ENCODE measurements around the gene RARG. TPM values are rescaled to one million over a fixed set of nuclear protein-coding genes. Genes with fewer than 3 reads are reported as not detected.
A peak's percentile ranks its signal among the peaks of the same experiment; 100 is the strongest.

The RARG gene
- total and polyA plus RNA-seq, 2 of the 4 experiments (the other 2 are of a cell fraction) = 7.9 to 30.9 TPM

DNA sequence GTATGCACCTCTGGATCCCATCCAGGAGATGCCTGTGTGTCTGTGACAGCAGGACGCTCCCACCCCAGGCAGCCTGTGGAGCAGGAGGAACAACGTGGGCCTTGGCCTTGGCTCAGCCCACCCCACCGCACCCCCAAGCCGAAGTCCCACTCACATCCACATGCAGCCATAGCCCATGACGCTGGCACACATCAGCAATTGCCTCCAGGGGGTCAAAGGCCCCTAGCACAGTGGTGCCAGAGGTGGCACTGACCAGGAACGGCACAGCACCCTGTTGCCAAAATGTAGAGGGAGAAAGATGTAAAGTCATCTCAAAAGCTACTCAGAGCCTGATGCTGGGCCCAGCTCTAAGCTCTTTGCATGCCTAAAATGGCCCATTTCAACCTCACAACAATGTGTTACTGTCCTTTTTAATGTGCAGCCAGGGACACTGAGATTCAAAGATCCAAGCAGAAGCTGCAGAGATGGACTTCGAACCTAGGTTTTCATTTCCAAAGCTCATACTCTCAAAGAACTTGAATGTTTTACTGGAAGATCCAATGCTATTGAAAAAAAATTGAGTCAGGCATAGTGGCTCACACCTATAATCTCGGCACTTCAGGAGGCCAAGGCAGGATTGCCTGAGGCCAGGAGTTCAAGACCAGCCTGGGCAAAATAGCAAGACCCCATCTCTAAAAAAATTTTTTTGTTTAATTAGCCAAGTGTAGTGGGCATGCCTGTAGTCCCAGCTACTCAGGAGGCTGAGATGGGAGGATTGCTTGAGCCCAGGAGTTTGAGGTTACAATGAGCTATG is 70.7 kb downstream of the RARG start:
- Histone ChIP-seq H3K9me1 (ENCODE audit: insufficient read depth, low read length) (no peaks in the 10 kb centered on the region), H2BK20ac (ENCODE audit: low read depth, low read length) (no peak overlapping the region), H3K4me2 (ENCODE audit: low read depth, low read length) (no peak overlapping the region), H3K4ac (ENCODE audit: low read depth, low read length) (no peak overlapping the region), H3K27me3 (ENCODE audit: control insufficient read depth, insufficient read depth, low read length) (no peaks in the 10 kb centered on the region), H3K27ac (ENCODE audit: insufficient read depth, low read length) (no peak overlapping the region), H3K9me3 (ENCODE audit: control insufficient read depth, insufficient read depth, low read length) (no peaks in the 10 kb centered on the region), H3K23ac (ENCODE audit: low read depth, low read length) (no peak overlapping the region), H4K8ac (ENCODE audit: low read depth in 2 of 2, low read length in 2 of 2) (no peak overlapping the region), H4K91ac (ENCODE audit: insufficient read depth, low read depth, low read length) (no peak overlapping the region), H3K14ac (replicated peaks; ENCODE audit: low read depth, low read length) (no peak overlapping the region), H4K20me1 (ENCODE audit: insufficient read depth, low read length) (no peaks in the 10 kb centered on the region), H2BK15ac (ENCODE audit: low read depth, low read length) (no peak overlapping the region), H3K36me3 (ENCODE audit: control insufficient read depth, insufficient read depth, low read length) (peaks cover 7% of the 10 kb centered on the region; the same call in 1 of the 2 replicates), H2BK120ac (ENCODE audit: low read depth, low read length) (no peak overlapping the region), H3K9ac (ENCODE audit: low read depth, low read length) (no peak overlapping the region), H4K5ac (ENCODE audit: low read depth, low read length) (no peak overlapping the region), H3K56ac (ENCODE audit: extremely low read depth, insufficient read depth, low read length) (no peak overlapping the region), H3K4me1 (ENCODE audit: control insufficient read depth, insufficient read depth, low read length) (0 out of 2 replicates have a peak, but pooled peaks cover 1% of the 10 kb centered on the region), H3K18ac (ENCODE audit: low read depth, low read length) (no peak overlapping the region), H3K4me3 (ENCODE audit: insufficient read depth, low read depth, low read length) (no peak overlapping the region), H2BK5ac (ENCODE audit: low read depth, low read length, poor library complexity, severe bottlenecking) (no peak overlapping the region), H2AK5ac (ENCODE audit: low read depth, low read length) (no peak overlapping the region), H2AFZ (replicated peaks; ENCODE audit: low read length, poor library complexity) (no peak overlapping the region), H3K79me1 (ENCODE audit: low read depth in 1 of 2, low read length in 2 of 2) (no peaks in the 10 kb centered on the region), H2AK9ac (replicated peaks; ENCODE audit: low read depth, low read length, poor library complexity) (peak overlapping the region; percentile 10)
- no peak for DNase-seq
- ChIA-PET POLR2A (ENCODE audit: unreplicated experiment) (interaction anchor here (0.6 to 0.9 kb wide), 2 partner anchors 11 to 20 kb away, joined by 3 to 28 read pairs; no protein-coding TSS in a partner anchor), CTCF (interaction anchor here (2.4 kb wide), 2 partner anchors 36 to 95 kb away, joined by 11 to 16 read pairs; no protein-coding TSS in a partner anchor)
- TF ChIP-seq, protein P1, sequence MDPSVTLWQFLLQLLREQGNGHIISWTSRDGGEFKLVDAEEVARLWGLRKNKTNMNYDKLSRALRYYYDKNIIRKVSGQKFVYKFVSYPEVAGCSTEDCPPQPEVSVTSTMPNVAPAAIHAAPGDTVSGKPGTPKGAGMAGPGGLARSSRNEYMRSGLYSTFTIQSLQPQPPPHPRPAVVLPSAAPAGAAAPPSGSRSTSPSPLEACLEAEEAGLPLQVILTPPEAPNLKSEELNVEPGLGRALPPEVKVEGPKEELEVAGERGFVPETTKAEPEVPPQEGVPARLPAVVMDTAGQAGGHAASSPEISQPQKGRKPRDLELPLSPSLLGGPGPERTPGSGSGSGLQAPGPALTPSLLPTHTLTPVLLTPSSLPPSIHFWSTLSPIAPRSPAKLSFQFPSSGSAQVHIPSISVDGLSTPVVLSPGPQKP (IDR thresholded peaks at IDR 0.05; ENCODE audit: borderline replicate concordance, low read depth, low read length) = no peak
- TF ChIP-seq POLR2A (IDR thresholded peaks at IDR 0.05; ENCODE audit: low read depth, low read length) = no peak
- TF ChIP-seq, protein P2, sequence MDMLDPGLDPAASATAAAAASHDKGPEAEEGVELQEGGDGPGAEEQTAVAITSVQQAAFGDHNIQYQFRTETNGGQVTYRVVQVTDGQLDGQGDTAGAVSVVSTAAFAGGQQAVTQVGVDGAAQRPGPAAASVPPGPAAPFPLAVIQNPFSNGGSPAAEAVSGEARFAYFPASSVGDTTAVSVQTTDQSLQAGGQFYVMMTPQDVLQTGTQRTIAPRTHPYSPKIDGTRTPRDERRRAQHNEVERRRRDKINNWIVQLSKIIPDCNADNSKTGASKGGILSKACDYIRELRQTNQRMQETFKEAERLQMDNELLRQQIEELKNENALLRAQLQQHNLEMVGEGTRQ (IDR thresholded peaks at IDR 0.05; ENCODE audit: low read depth, low read length) = no peak
- TF ChIP-seq SMC3 (IDR thresholded peaks at IDR 0.05; ENCODE audit: low read depth, low read length) = no peak
- no peak for TF ChIP-seq MXI1 (IDR thresholded peaks at IDR 0.05; ENCODE audit: borderline replicate concordance, low read depth, low read length)
- TF ChIP-seq FOS (IDR thresholded peaks at IDR 0.05; ENCODE audit: low read depth, low read length) = no peak
- TF ChIP-seq MAFK (IDR thresholded peaks at IDR 0.05; ENCODE audit: low read depth, low read length) = no peak
- no peak for TF ChIP-seq MAZ (IDR thresholded peaks at IDR 0.05; ENCODE audit: borderline replicate concordance, low read depth, low read length)
- no peak for TF ChIP-seq BHLHE40 (IDR thresholded peaks at IDR 0.05; ENCODE audit: low read depth, low read length)
- intact Hi-C loops (cut with micrococcal nuclease) = no loop called here
- no TSS peak for BruUV-seq (replicated peaks)
- in situ Hi-C loops (cut with MboI; ENCODE audit: low sequenced_read_pairs) = no loop called here
- no CpG with 5 or more reads among the region's 8 CpGs for WGBS, 2 experiments (ENCODE audit: extremely low coverage in 2 of 2, insufficient read length in 1 of 2)
- dilution Hi-C loops (cut with HindIII; ENCODE audit: low sequenced_read_pairs, unreplicated experiment) = no loop called here
- ATAC-seq (ENCODE audit: low read depth) = no peak
